H9 (cell line): ENCODE data around the gene MIER2. TPM values are rescaled to one million over a fixed set of nuclear protein-coding genes. Genes with fewer than 3 reads are reported as not detected.

Experiments
- DNase-seq: peaks from one replicate; pipeline ENCODE4 v3.0.0-alpha.2; 2017
- H2AFZ ChIP-seq: one replicate; pipeline ENCODE4 v1.6.1; 2013; ENCODE audit warnings: mild to moderate bottlenecking, low read length, control low read depth, moderate library complexity
- H2AK5ac ChIP-seq: 2 replicates; pipeline ENCODE4 v1.6.1; 2013; ENCODE audit warnings: low read length, control low read depth, mixed read lengths; ENCODE audit not compliant: insufficient read length
- H2BK120ac ChIP-seq: one replicate; pipeline ENCODE4 v1.6.1; 2013; ENCODE audit warnings: low read depth, mild to moderate bottlenecking, low read length, control low read depth, inconsistent platforms; ENCODE audit not compliant: poor library complexity, severe bottlenecking
- H2BK12ac ChIP-seq: 2 replicates; pipeline ENCODE4 v1.6.1; 2013; ENCODE audit warnings: low read length, control low read depth, mixed read lengths, low read depth; ENCODE audit not compliant: insufficient read length
- H2BK15ac ChIP-seq: 2 replicates; pipeline ENCODE4 v1.6.1; 2013; ENCODE audit warnings: low read depth, low read length, control low read depth
- H2BK20ac ChIP-seq: one replicate; pipeline ENCODE4 v1.6.1; 2013; ENCODE audit warnings: low read depth, mild to moderate bottlenecking, low read length, control low read depth, inconsistent platforms; ENCODE audit not compliant: poor library complexity, severe bottlenecking
- H2BK5ac ChIP-seq: 2 replicates; pipeline ENCODE4 v1.6.1; 2013; ENCODE audit warnings: low read length, control low read depth, mixed read lengths; ENCODE audit not compliant: insufficient read length
- H3K14ac ChIP-seq: 2 replicates; pipeline ENCODE4 v1.6.1; 2013; ENCODE audit warnings: low read length, control low read depth; ENCODE audit not compliant: insufficient read depth
- H3K18ac ChIP-seq: 2 replicates; pipeline ENCODE4 v1.6.1; 2013; ENCODE audit warnings: low read depth, mild to moderate bottlenecking, mixed read lengths, low read length, control low read depth; ENCODE audit not compliant: insufficient read length
- H3K23ac ChIP-seq: 2 replicates; pipeline ENCODE4 v1.6.1; 2013; ENCODE audit warnings: low read length, control low read depth, mixed read lengths, low read depth; ENCODE audit not compliant: insufficient read length
- H3K23me2 ChIP-seq: 2 replicates; pipeline ENCODE4 v1.6.1; 2013; ENCODE audit warnings: low read depth, mild to moderate bottlenecking, mixed read lengths, low read length, control low read depth; ENCODE audit not compliant: insufficient read length, poor library complexity, severe bottlenecking
- H3K27ac ChIP-seq: 2 replicates; pipeline ENCODE4 v1.5.1; 2013; ENCODE audit warnings: low read length, control low read depth, mixed read lengths, low read depth; ENCODE audit not compliant: insufficient read length
- H3K27me3 ChIP-seq: 2 replicates; pipeline ENCODE4 v1.6.1; 2013; ENCODE audit warnings: low read length, control low read depth, inconsistent platforms; ENCODE audit not compliant: insufficient read depth
- H3K4ac ChIP-seq: 2 replicates; pipeline ENCODE4 v1.6.1; 2013; ENCODE audit warnings: low read depth, mild to moderate bottlenecking, control low read depth, inconsistent platforms, low read length, moderate library complexity
- H3K4me1 ChIP-seq: 2 replicates; pipeline ENCODE4 v1.6.1; 2013; ENCODE audit warnings: low read length, control low read depth, inconsistent platforms; ENCODE audit not compliant: insufficient read depth
- H3K4me2 ChIP-seq: 2 replicates; pipeline ENCODE4 v1.6.1; 2013; ENCODE audit warnings: low read length, control low read depth, mixed read lengths; ENCODE audit not compliant: insufficient read length, insufficient read depth
- H3K56ac ChIP-seq: 2 replicates; pipeline ENCODE4 v1.6.1; 2013; ENCODE audit warnings: low read depth, mild to moderate bottlenecking, mixed read lengths, low read length, control low read depth; ENCODE audit not compliant: insufficient read length
- H3K79me1 ChIP-seq: 2 replicates; pipeline ENCODE4 v1.6.1; 2013; ENCODE audit warnings: low read depth, mild to moderate bottlenecking, moderate library complexity, low read length, control low read depth, inconsistent platforms; ENCODE audit not compliant: insufficient read depth, poor library complexity, severe bottlenecking
- H3K79me2 ChIP-seq: 2 replicates; pipeline ENCODE4 v1.6.1; 2013; ENCODE audit warnings: low read length, control low read depth, inconsistent platforms; ENCODE audit not compliant: insufficient read depth
- H3K9ac ChIP-seq: 2 replicates; pipeline ENCODE4 v1.6.1; 2013; ENCODE audit warnings: low read length, control low read depth, mixed read lengths; ENCODE audit not compliant: insufficient read length; ENCODE audit errors: extremely low read depth
- H3K9me3 ChIP-seq: one replicate; pipeline ENCODE4 v1.6.1; 2013; ENCODE audit warnings: low read depth, low read length, inconsistent platforms; ENCODE audit not compliant: control insufficient read depth
- H3T11ph ChIP-seq: one replicate; pipeline ENCODE4 v1.6.1; 2013; ENCODE audit warnings: mild to moderate bottlenecking, low read length, control low read depth, inconsistent platforms
- H4K20me1 ChIP-seq: one replicate; pipeline ENCODE4 v1.6.1; 2013; ENCODE audit not compliant: control insufficient read depth, insufficient read length, insufficient read depth
- H4K5ac ChIP-seq: 2 replicates; pipeline ENCODE4 v1.6.1; 2013; ENCODE audit warnings: low read depth, mild to moderate bottlenecking, mixed read lengths, low read length, control low read depth; ENCODE audit not compliant: insufficient read length
- H4K8ac ChIP-seq: replicated peaks from 2 replicates; pipeline ENCODE4 v1.6.1; 2013; ENCODE audit warnings: low read length, control low read depth, mixed read lengths, low read depth; ENCODE audit not compliant: insufficient read length
- H4K91ac ChIP-seq: 2 replicates; pipeline ENCODE4 v1.6.1; 2013; ENCODE audit warnings: low read depth, mild to moderate bottlenecking, moderate library complexity, mixed read lengths, low read length, control low read depth; ENCODE audit not compliant: insufficient read length
- H3K27ac Mint-ChIP-seq, 3 experiments: 2 replicates in 2 of 3; 3 replicates in 1 of 3; pipeline ENCODE4 v1.8.0; 2020 to 2021; ENCODE audit warnings: mixed read lengths in 3 of 3, mild to moderate bottlenecking in 1 of 3, moderate library complexity in 1 of 3
- H3K27me3 Mint-ChIP-seq: 2 replicates; pipeline ENCODE4 v1.8.0; 2021; ENCODE audit warnings: low read depth, mild to moderate bottlenecking, moderate library complexity, mixed read lengths
- H3K36me3 Mint-ChIP-seq, 3 experiments: 2 replicates in 2 of 3; 3 replicates in 1 of 3; pipeline ENCODE4 v1.8.0; 2020 to 2021; ENCODE audit warnings: low read depth in 3 of 3, mixed read lengths in 3 of 3; ENCODE audit not compliant: insufficient read depth in 1 of 3
- H3K4me1 Mint-ChIP-seq, 2 experiments: 2 replicates each; pipeline ENCODE4 v1.8.0; 2020; ENCODE audit warnings: mixed read lengths in 2 of 2
- H3K4me3 Mint-ChIP-seq, 2 experiments: 2 replicates in 1 of 2; 3 replicates in 1 of 2; pipeline ENCODE4 v1.8.0; 2020 to 2021; ENCODE audit warnings: mild to moderate bottlenecking in 2 of 2, mixed read lengths in 2 of 2, moderate library complexity in 1 of 2
- H3K9me3 Mint-ChIP-seq, 2 experiments: 2 replicates in 1 of 2; 3 replicates in 1 of 2; pipeline ENCODE4 v1.8.0; 2020; ENCODE audit warnings: mild to moderate bottlenecking in 2 of 2, mixed read lengths in 2 of 2, moderate library complexity in 1 of 2
- WGBS: extraction: QIAGEN DNeasy Blood & Tissue Kit; methylation state at CpG from one replicate; pipeline ENCODE4 v1.1.7; 2013; ENCODE audit warnings: missing lambda C conversion rate, low lambda C conversion rate, mixed read lengths; ENCODE audit not compliant: insufficient read length; ENCODE audit errors: extremely low coverage; 5-methylcytosine and 5-hydroxymethylcytosine counted together
- total RNA-seq: library from RNA; stranded (reverse); gene quantifications from 2 replicates; pipeline ENCODE4 v1.2.1, GENCODE V29; 2021
- TF ChIP-seq, protein P1 (sequence below): fragments of 200-600 bp; sonication (generic); conservative IDR thresholded peaks from 3 replicates; pipeline ENCODE4 v1.8.0; 2021; ENCODE audit warnings: antibody characterized with exemption, mild to moderate bottlenecking

MIER2 gene
- total RNA-seq, 1 experiment from 2014 or later: 60.5 TPM

- H3K9me3 Mint-ChIP-seq: peaks cover 0 to 2% of the 10 kb centered on the region in 2 experiments; a peak in 2 of 5 replicates
- Histone ChIP-seq H2BK12ac (no peak overlapping the region), H3K23ac (no peak overlapping the region), H2BK20ac (no peak overlapping the region), H4K91ac (no peak overlapping the region), H3K27me3 (no peaks in the 10 kb centered on the region), H3K18ac (no peak overlapping the region), H3K4me1 (peaks cover 5% of the 10 kb centered on the region), H2BK5ac (no peak overlapping the region), H2BK120ac (no peak overlapping the region), H2AFZ (no peak overlapping the region), H3K27ac (no peak overlapping the region), H3K4ac (no peak overlapping the region), H4K5ac (no peak overlapping the region), H3K79me2 (no peaks in the 10 kb centered on the region), H3K79me1 (no peaks in the 10 kb centered on the region), H3K9me3 (no peaks in the 10 kb centered on the region), H4K20me1 (no peaks in the 10 kb centered on the region), H4K8ac (no peak overlapping the region), H3K14ac (no peak overlapping the region), H3K56ac (no peak overlapping the region), H3K4me2 (no peak overlapping the region), H2BK15ac (no peak overlapping the region), H2AK5ac (no peak overlapping the region), H3K9ac (no peak overlapping the region), H3K23me2 (no peaks in the 10 kb centered on the region), H3T11ph (no peak overlapping the region)
- no peak for DNase-seq
- H3K4me1 Mint-ChIP-seq: peaks cover 12 to 23% of the 10 kb centered on the region in 2 experiments
- no CpG with 5 or more reads among the region's 7 CpGs for WGBS
- H3K27me3 Mint-ChIP-seq: peaks cover 2% of the 10 kb centered on the region
- TF ChIP-seq, protein P1, sequence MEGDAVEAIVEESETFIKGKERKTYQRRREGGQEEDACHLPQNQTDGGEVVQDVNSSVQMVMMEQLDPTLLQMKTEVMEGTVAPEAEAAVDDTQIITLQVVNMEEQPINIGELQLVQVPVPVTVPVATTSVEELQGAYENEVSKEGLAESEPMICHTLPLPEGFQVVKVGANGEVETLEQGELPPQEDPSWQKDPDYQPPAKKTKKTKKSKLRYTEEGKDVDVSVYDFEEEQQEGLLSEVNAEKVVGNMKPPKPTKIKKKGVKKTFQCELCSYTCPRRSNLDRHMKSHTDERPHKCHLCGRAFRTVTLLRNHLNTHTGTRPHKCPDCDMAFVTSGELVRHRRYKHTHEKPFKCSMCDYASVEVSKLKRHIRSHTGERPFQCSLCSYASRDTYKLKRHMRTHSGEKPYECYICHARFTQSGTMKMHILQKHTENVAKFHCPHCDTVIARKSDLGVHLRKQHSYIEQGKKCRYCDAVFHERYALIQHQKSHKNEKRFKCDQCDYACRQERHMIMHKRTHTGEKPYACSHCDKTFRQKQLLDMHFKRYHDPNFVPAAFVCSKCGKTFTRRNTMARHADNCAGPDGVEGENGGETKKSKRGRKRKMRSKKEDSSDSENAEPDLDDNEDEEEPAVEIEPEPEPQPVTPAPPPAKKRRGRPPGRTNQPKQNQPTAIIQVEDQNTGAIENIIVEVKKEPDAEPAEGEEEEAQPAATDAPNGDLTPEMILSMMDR: no peak
- H3K36me3 Mint-ChIP-seq: peaks cover 9 to 37% (median 21%) of the 10 kb centered on the region in 3 experiments
- no peak overlapping the region for H3K27ac Mint-ChIP-seq
- H3K4me3 Mint-ChIP-seq: peak overlapping the region in 1 of 2 experiments; percentile 59; a peak in 1 of 5 replicates
These were observed 67.5 kb downstream of the MIER2 start for GRCh38 chr19:277131-277530.
